GM23338 (cell line): ENCODE results near the gene CARD9. TPM values are rescaled to one million over a fixed set of nuclear protein-coding genes. Genes with fewer than 3 reads are reported as not detected.

Experiments
- ATAC-seq: fragments of 200-7000 bp; cut with Tn5 transposase; 3 replicates; pipeline ENCODE4 v1.9.1; 2020
- DNase-seq: peaks from one replicate; pipeline ENCODE4 v3.0.0-alpha.2; 2015; ENCODE audit warnings: low spot score
- H2AFZ ChIP-seq: fragments of 200-600 bp; sonication (generic); 2 replicates; pipeline ENCODE4 v1.8.0; 2016; ENCODE audit warnings: antibody characterized with exemption, mild to moderate bottlenecking, moderate library complexity
- H3F3A ChIP-seq: fragments of 200-600 bp; sonication (generic); replicated peaks from 2 replicates; pipeline ENCODE4 v1.8.0; 2017; ENCODE audit warnings: antibody characterized with exemption, mixed run types, low read depth
- H3K27ac ChIP-seq: fragments of 200-600 bp; sonication (generic); 2 replicates; pipeline ENCODE4 v1.6.1; 2016; ENCODE audit warnings: low read depth
- H3K27me3 ChIP-seq: fragments of 200-600 bp; sonication (generic); 2 replicates; pipeline ENCODE4 v1.8.0; 2016; ENCODE audit warnings: mild to moderate bottlenecking, mixed run types, moderate library complexity; ENCODE audit not compliant: insufficient read depth
- H3K36me3 ChIP-seq: fragments of 200-600 bp; sonication (generic); 2 replicates; pipeline ENCODE4 v1.8.0; 2016; ENCODE audit warnings: mild to moderate bottlenecking; ENCODE audit not compliant: insufficient read depth
- H3K4me1 ChIP-seq: fragments of 200-600 bp; sonication (generic); 2 replicates; pipeline ENCODE4 v1.8.0; 2016; ENCODE audit warnings: mild to moderate bottlenecking, moderate library complexity; ENCODE audit not compliant: insufficient read depth
- H3K4me2 ChIP-seq: fragments of 200-600 bp; sonication (generic); 2 replicates; pipeline ENCODE4 v1.7.1; 2017; ENCODE audit warnings: mixed run types
- H3K4me3 ChIP-seq: fragments of 200-600 bp; sonication (generic); 2 replicates; pipeline ENCODE4 v1.6.1; 2016; ENCODE audit warnings: mixed run types
- H3K79me2 ChIP-seq: fragments of 200-600 bp; sonication (generic); replicated peaks from 2 replicates; pipeline ENCODE4 v1.8.0; 2017; ENCODE audit warnings: mild to moderate bottlenecking; ENCODE audit not compliant: insufficient read depth
- H3K9me2 ChIP-seq: fragments of 200-600 bp; sonication (generic); 2 replicates; pipeline ENCODE4 v1.8.0; 2017; ENCODE audit not compliant: insufficient read depth
- H4K20me1 ChIP-seq: fragments of 200-600 bp; sonication (generic); replicated peaks from 2 replicates; pipeline ENCODE4 v1.8.0; 2017; ENCODE audit warnings: mild to moderate bottlenecking; ENCODE audit not compliant: insufficient read depth
- H3K27ac Mint-ChIP-seq: 2 replicates; pipeline ENCODE4 v1.8.0; 2020; ENCODE audit warnings: inconsistent platforms, mild to moderate bottlenecking, moderate library complexity, mixed read lengths
- H3K27me3 Mint-ChIP-seq: 3 replicates; pipeline ENCODE4 v1.8.0; 2022; ENCODE audit warnings: low read depth, mild to moderate bottlenecking, moderate library complexity, mixed read lengths, inconsistent platforms; ENCODE audit not compliant: insufficient read depth, poor library complexity
- H3K36me3 Mint-ChIP-seq: 3 replicates; pipeline ENCODE4 v1.8.0; 2021; ENCODE audit warnings: low read depth, mild to moderate bottlenecking, inconsistent platforms, moderate library complexity, mixed read lengths
- H3K4me1 Mint-ChIP-seq: 3 replicates; pipeline ENCODE4 v1.8.0; 2020; ENCODE audit warnings: mild to moderate bottlenecking, inconsistent platforms, mixed read lengths
- H3K4me3 Mint-ChIP-seq: 3 replicates; pipeline ENCODE4 v1.8.0; 2021; ENCODE audit warnings: moderate library complexity, mild to moderate bottlenecking, inconsistent platforms, mixed read lengths
- H3K9me3 Mint-ChIP-seq: 3 replicates; pipeline ENCODE4 v1.8.0; 2020; ENCODE audit warnings: moderate library complexity, mild to moderate bottlenecking, inconsistent platforms, mixed read lengths
- CREB1 ChIP-seq: fragments of 250-450 bp; sonication (Bioruptor Pico); IDR thresholded peaks from 2 replicates; pipeline ENCODE4 v1.5.0; 2020; ENCODE audit warnings: low read depth, mild to moderate bottlenecking, moderate library complexity
- EZH2 ChIP-seq: fragments of 200-600 bp; sonication (generic); IDR thresholded peaks from one replicate; pipeline ENCODE4 v1.8.0; 2017; ENCODE audit warnings: antibody characterized with exemption, mild to moderate bottlenecking, low read depth; ENCODE audit not compliant: unreplicated experiment
- EZH2phosphoT487 ChIP-seq: fragments of 200-600 bp; sonication (generic); IDR thresholded peaks from one replicate; pipeline ENCODE4 v1.8.1; 2018; ENCODE audit warnings: antibody characterized with exemption; ENCODE audit not compliant: unreplicated experiment
- JUNB ChIP-seq: IDR thresholded peaks from one replicate; pipeline ENCODE4 v1.6.1; 2016; ENCODE audit warnings: antibody characterized with exemption; ENCODE audit not compliant: unreplicated experiment
- NANOG ChIP-seq: IDR thresholded peaks from 2 replicates; pipeline ENCODE4 v1.6.1; 2016; ENCODE audit warnings: antibody characterized with exemption, borderline replicate concordance
- POLR2AphosphoS5 ChIP-seq: IDR thresholded peaks from 2 replicates; pipeline ENCODE4 v1.6.1; 2016; ENCODE audit warnings: antibody characterized with exemption, low read depth
- STAT1 ChIP-seq: IDR thresholded peaks from one replicate; pipeline ENCODE4 v1.6.1; 2016; ENCODE audit warnings: antibody characterized with exemption; ENCODE audit not compliant: unreplicated experiment
- ZNF114 ChIP-seq: fragments of 250-450 bp; sonication (Bioruptor Pico); IDR thresholded peaks from 2 replicates; pipeline ENCODE4 v1.5.0; 2020; ENCODE audit warnings: mild to moderate bottlenecking, moderate library complexity
- ZNF331 ChIP-seq: fragments of 250-450 bp; sonication (Bioruptor Pico); IDR thresholded peaks from 2 replicates; pipeline ENCODE4 v1.5.0; 2020; ENCODE audit warnings: low read depth, mild to moderate bottlenecking, moderate library complexity
- polyA plus RNA-seq: library from polyadenylated mRNA; unstranded; fragments of >200 nt; fragmentation: Nextera tagmentation; extraction: Ambion mirVana; gene quantifications from 2 replicates; pipeline ENCODE4 v1.2.1, GENCODE V29; 2016
- total RNA-seq: library from RNA; depleted of rRNA; stranded (reverse); fragments of >200 nt; shearing (Covaris generic); gene quantifications from 2 replicates; pipeline ENCODE4 v1.2.3, GENCODE V29; 2014
- TF ChIP-seq, protein P1 (sequence below): IDR thresholded peaks from one replicate; pipeline ENCODE4 v1.6.1; 2018; ENCODE audit warnings: antibody characterized with exemption; ENCODE audit not compliant: unreplicated experiment
- TF ChIP-seq, protein P2 (sequence below), 2 experiments: fragments of 200-600 bp in 1 of 2; sonication (generic) in 1 of 2; conservative IDR thresholded peaks; 2 replicates each; pipeline versions ENCODE4 v1.5.1 to v1.6.1; 2016 to 2017; ENCODE audit warnings: antibody characterized with exemption in 2 of 2, low read depth in 2 of 2, mild to moderate bottlenecking in 2 of 2, moderate library complexity in 1 of 2
- TF ChIP-seq, protein P3 (sequence below): IDR thresholded peaks from 2 replicates; pipeline ENCODE4 v1.6.1; 2016; ENCODE audit warnings: antibody characterized with exemption
- TF ChIP-seq, protein P4 (sequence below): fragments of 250-450 bp; sonication (Bioruptor Pico); IDR thresholded peaks from 2 replicates; pipeline ENCODE4 v1.5.0; 2020; ENCODE audit warnings: mild to moderate bottlenecking, moderate library complexity

CARD9 gene
- total and polyA plus RNA-seq, 2 experiments from 2014 or later: 0.49 to 0.63 TPM

DNA sequence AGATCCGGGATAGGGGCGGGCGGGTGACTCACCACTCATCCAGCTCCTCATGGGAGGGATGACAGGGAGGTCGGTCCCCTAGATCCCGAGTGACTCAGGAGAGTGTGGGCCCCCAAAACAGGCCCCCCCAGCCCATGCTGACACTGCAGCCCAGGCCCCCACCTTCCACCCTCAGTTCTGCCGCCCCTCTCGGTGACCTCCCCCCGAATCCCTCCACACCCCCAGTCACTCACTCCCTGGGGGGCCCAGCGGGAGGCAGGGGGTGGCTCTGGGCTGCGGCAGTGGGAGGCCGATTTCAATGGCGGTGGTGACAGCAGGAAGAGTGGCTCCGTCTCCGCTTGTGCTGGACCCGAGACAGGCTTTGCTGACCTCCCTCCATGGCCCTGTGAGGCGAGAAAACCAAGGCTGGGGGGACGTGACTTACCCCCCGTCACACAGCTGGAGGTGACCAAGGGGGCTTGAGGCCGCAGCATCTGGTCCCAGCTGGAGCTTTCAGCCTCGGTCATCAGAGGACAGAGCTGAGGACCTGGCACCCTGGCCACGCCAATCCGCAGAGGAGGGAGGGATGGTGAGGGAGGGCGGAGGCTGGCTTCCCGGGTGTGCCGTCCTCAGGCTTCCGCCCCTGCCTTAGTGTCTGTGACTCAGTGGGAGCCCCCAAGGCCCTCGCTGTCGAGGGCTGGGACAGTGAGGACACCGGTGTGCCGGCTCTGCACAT lies 37.2 kb downstream of the CARD9 start:
- Histone ChIP-seq H3K9me2 (no peaks in the 10 kb centered on the region), H3K4me1 (no peaks in the 10 kb centered on the region), H3F3A (no peaks in the 10 kb centered on the region; the same call in 1 of the 2 replicates), H3K36me3 (no peaks in the 10 kb centered on the region), H3K27ac (no peak overlapping the region), H3K4me3 (no peak overlapping the region), H3K79me2 (no peaks in the 10 kb centered on the region), H4K20me1 (no peaks in the 10 kb centered on the region), H3K4me2 (no peak overlapping the region), H2AFZ (no peak overlapping the region), H3K27me3 (no peaks in the 10 kb centered on the region)
- DNase-seq: no peak
- no peaks in the 10 kb centered on the region for H3K9me3 Mint-ChIP-seq
- H3K27ac Mint-ChIP-seq: no peak overlapping the region
- H3K4me1 Mint-ChIP-seq: no peaks in the 10 kb centered on the region; the same call in 1 of the 3 replicates
- ATAC-seq: no peak
- no peak overlapping the region for H3K4me3 Mint-ChIP-seq
- no peaks in the 10 kb centered on the region for H3K36me3 Mint-ChIP-seq
- TF ChIP-seq ZNF114 (CRISPR knock-in tag): no peak
- no peak for TF ChIP-seq STAT1
- no peak for TF ChIP-seq POLR2AphosphoS5
- no peak for TF ChIP-seq ZNF331 (CRISPR knock-in tag)
- no peak for TF ChIP-seq EZH2
- no peak for TF ChIP-seq CREB1
- TF ChIP-seq, protein P1, sequence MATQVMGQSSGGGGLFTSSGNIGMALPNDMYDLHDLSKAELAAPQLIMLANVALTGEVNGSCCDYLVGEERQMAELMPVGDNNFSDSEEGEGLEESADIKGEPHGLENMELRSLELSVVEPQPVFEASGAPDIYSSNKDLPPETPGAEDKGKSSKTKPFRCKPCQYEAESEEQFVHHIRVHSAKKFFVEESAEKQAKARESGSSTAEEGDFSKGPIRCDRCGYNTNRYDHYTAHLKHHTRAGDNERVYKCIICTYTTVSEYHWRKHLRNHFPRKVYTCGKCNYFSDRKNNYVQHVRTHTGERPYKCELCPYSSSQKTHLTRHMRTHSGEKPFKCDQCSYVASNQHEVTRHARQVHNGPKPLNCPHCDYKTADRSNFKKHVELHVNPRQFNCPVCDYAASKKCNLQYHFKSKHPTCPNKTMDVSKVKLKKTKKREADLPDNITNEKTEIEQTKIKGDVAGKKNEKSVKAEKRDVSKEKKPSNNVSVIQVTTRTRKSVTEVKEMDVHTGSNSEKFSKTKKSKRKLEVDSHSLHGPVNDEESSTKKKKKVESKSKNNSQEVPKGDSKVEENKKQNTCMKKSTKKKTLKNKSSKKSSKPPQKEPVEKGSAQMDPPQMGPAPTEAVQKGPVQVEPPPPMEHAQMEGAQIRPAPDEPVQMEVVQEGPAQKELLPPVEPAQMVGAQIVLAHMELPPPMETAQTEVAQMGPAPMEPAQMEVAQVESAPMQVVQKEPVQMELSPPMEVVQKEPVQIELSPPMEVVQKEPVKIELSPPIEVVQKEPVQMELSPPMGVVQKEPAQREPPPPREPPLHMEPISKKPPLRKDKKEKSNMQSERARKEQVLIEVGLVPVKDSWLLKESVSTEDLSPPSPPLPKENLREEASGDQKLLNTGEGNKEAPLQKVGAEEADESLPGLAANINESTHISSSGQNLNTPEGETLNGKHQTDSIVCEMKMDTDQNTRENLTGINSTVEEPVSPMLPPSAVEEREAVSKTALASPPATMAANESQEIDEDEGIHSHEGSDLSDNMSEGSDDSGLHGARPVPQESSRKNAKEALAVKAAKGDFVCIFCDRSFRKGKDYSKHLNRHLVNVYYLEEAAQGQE: no peak
- TF ChIP-seq, protein P2, sequence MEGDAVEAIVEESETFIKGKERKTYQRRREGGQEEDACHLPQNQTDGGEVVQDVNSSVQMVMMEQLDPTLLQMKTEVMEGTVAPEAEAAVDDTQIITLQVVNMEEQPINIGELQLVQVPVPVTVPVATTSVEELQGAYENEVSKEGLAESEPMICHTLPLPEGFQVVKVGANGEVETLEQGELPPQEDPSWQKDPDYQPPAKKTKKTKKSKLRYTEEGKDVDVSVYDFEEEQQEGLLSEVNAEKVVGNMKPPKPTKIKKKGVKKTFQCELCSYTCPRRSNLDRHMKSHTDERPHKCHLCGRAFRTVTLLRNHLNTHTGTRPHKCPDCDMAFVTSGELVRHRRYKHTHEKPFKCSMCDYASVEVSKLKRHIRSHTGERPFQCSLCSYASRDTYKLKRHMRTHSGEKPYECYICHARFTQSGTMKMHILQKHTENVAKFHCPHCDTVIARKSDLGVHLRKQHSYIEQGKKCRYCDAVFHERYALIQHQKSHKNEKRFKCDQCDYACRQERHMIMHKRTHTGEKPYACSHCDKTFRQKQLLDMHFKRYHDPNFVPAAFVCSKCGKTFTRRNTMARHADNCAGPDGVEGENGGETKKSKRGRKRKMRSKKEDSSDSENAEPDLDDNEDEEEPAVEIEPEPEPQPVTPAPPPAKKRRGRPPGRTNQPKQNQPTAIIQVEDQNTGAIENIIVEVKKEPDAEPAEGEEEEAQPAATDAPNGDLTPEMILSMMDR (conservative IDR thresholded peaks at IDR 0.05; ENCODE audit: low read depth in 2 of 2): no peak
- no peak for TF ChIP-seq JUNB
- TF ChIP-seq, protein P3, sequence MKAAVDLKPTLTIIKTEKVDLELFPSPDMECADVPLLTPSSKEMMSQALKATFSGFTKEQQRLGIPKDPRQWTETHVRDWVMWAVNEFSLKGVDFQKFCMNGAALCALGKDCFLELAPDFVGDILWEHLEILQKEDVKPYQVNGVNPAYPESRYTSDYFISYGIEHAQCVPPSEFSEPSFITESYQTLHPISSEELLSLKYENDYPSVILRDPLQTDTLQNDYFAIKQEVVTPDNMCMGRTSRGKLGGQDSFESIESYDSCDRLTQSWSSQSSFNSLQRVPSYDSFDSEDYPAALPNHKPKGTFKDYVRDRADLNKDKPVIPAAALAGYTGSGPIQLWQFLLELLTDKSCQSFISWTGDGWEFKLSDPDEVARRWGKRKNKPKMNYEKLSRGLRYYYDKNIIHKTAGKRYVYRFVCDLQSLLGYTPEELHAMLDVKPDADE: no peak
- no peak for TF ChIP-seq EZH2phosphoT487
- TF ChIP-seq, protein P4, sequence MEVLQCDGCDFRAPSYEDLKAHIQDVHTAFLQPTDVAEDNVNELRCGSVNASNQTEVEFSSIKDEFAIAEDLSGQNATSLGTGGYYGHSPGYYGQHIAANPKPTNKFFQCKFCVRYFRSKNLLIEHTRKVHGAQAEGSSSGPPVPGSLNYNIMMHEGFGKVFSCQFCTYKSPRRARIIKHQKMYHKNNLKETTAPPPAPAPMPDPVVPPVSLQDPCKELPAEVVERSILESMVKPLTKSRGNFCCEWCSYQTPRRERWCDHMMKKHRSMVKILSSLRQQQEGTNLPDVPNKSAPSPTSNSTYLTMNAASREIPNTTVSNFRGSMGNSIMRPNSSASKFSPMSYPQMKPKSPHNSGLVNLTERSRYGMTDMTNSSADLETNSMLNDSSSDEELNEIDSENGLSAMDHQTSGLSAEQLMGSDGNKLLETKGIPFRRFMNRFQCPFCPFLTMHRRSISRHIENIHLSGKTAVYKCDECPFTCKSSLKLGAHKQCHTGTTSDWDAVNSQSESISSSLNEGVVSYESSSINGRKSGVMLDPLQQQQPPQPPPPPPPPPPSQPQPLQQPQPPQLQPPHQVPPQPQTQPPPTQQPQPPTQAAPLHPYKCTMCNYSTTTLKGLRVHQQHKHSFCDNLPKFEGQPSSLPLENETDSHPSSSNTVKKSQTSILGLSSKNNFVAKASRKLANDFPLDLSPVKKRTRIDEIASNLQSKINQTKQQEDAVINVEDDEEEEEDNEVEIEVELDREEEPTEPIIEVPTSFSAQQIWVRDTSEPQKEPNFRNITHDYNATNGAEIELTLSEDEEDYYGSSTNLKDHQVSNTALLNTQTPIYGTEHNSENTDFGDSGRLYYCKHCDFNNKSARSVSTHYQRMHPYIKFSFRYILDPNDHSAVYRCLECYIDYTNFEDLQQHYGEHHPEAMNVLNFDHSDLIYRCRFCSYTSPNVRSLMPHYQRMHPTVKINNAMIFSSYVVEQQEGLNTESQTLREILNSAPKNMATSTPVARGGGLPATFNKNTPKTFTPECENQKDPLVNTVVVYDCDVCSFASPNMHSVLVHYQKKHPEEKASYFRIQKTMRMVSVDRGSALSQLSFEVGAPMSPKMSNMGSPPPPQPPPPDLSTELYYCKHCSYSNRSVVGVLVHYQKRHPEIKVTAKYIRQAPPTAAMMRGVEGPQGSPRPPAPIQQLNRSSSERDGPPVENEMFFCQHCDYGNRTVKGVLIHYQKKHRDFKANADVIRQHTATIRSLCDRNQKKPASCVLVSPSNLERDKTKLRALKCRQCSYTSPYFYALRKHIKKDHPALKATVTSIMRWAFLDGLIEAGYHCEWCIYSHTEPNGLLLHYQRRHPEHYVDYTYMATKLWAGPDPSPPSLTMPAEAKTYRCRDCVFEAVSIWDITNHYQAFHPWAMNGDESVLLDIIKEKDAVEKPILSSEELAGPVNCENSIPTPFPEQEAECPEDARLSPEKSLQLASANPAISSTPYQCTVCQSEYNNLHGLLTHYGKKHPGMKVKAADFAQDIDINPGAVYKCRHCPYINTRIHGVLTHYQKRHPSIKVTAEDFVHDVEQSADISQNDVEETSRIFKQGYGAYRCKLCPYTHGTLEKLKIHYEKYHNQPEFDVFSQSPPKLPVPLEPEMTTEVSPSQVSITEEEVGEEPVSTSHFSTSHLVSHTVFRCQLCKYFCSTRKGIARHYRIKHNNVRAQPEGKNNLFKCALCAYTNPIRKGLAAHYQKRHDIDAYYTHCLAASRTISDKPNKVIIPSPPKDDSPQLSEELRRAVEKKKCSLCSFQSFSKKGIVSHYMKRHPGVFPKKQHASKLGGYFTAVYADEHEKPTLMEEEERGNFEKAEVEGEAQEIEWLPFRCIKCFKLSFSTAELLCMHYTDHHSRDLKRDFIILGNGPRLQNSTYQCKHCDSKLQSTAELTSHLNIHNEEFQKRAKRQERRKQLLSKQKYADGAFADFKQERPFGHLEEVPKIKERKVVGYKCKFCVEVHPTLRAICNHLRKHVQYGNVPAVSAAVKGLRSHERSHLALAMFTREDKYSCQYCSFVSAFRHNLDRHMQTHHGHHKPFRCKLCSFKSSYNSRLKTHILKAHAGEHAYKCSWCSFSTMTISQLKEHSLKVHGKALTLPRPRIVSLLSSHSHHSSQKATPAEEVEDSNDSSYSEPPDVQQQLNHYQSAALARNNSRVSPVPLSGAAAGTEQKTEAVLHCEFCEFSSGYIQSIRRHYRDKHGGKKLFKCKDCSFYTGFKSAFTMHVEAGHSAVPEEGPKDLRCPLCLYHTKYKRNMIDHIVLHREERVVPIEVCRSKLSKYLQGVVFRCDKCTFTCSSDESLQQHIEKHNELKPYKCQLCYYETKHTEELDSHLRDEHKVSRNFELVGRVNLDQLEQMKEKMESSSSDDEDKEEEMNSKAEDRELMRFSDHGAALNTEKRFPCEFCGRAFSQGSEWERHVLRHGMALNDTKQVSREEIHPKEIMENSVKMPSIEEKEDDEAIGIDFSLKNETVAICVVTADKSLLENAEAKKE (CRISPR knock-in tag): no peak
- no peak for TF ChIP-seq NANOG
- peaks cover 6% of the 10 kb centered on the region for H3K27me3 Mint-ChIP-seq
